22Rv1 (cell line): Measurements from ENCODE around the gene MT1E.

ENCODE experiments used
- H3K27ac ChIP-seq: fragments of 450-650 bp; 2 replicates; pipeline ENCODE4 v1.5.1; 2017
- CTCF ChIP-seq: fragments of 450-650 bp; IDR thresholded peaks from 2 replicates; pipeline ENCODE4 v1.5.1; 2017; ENCODE audit warnings: mild to moderate bottlenecking
- ZFX ChIP-seq: fragments of 450-650 bp; IDR thresholded peaks from 2 replicates; pipeline ENCODE4 v1.6.1; 2017; ENCODE audit warnings: antibody characterized with exemption, borderline replicate concordance

Gene MT1E

GRCh38 chr16:56641166-56641565 lies 15.6 kb downstream of the MT1E start:
- no peak overlapping the region for H3K27ac ChIP-seq
- no peak for TF ChIP-seq ZFX
- TF ChIP-seq CTCF: no peak

GRCh38 chr16:56643080-56643778 lies 17.6 kb downstream of the MT1E start:
- no peak for TF ChIP-seq ZFX
- TF ChIP-seq CTCF: peak; percentile 80
- H3K27ac ChIP-seq: no peak overlapping the region

- TF ChIP-seq CTCF: peak; percentile 36; the same call in 1 of the 2 replicates
- TF ChIP-seq ZFX: no peak
- H3K27ac ChIP-seq: no peak overlapping the region
Measured at GRCh38 chr16:56643833-56644232, 18.3 kb downstream of the MT1E start.

GRCh38 chr16:56645311-56645710 lies 19.7 kb downstream of the MT1E start:
- TF ChIP-seq CTCF: no peak
- no peak for TF ChIP-seq ZFX
- no peak overlapping the region for H3K27ac ChIP-seq

GRCh38 chr16:56645838-56646237 lies 20.3 kb downstream of the MT1E start:
- no peak for TF ChIP-seq ZFX
- TF ChIP-seq CTCF: no peak
- no peak overlapping the region for H3K27ac ChIP-seq

- H3K27ac ChIP-seq: no peak overlapping the region
- TF ChIP-seq CTCF (no peak), ZFX (no peak)
Measured at GRCh38 chr16:56647641-56648431, 22.3 kb downstream of the MT1E start.

GRCh38 chr16:56649271-56649670 lies 23.7 kb downstream of the MT1E start:
- no peak for TF ChIP-seq CTCF
- no peak overlapping the region for H3K27ac ChIP-seq
